ENCODE results near the gene MDFI. TPM values are rescaled to one million over a fixed set of nuclear protein-coding genes. Genes with fewer than 3 reads are reported as not detected.
A peak's percentile ranks its signal among the peaks of the same experiment; 100 is the strongest.

The MDFI gene
- polyA plus RNA-seq, 3 donors from 2014 or later: not detected

DNA sequence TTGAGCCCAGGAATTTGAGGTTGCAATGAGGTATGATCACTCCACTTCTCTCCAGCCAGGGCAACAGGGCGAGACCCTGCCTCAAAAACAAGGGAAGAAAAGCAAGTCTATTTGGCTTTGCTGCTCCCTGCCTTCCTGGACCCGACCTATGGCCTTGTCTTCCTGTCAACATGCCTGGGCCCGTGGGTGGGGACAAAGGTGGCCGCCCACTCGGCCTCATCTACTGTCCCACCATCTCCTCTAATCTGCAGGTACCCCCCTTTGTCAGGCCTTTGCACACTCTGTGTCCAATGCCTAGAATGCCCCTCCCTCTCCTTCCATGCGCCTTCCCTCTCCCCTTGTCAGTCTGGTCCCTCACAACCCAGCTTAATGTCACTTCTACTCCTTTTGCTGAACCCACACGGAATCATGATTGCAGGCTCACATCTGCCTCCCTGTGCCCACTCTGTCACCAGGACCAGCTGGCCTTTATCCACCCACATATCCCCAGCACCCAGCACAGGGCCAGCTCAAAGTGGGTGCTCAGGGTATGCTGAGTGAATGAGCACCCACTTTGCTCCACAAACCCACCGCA lies 40.3 kb downstream of the MDFI start:
- Mint-ChIP-seq H3K27me3 (ENCODE audit: low read depth in 3 of 3) (peaks cover 2 to 5% (median 2%) of the 10 kb centered on the region in 3 donors), H3K27ac (no peak overlapping the region), H3K4me1 (peaks cover 11 to 19% of the 10 kb centered on the region in 2 donors), H3K9me3 (no peaks in the 10 kb centered on the region), H3K4me3 (no peak overlapping the region), H3K36me3 (no peaks in the 10 kb centered on the region)
- DNase-seq: no peak

DNA sequence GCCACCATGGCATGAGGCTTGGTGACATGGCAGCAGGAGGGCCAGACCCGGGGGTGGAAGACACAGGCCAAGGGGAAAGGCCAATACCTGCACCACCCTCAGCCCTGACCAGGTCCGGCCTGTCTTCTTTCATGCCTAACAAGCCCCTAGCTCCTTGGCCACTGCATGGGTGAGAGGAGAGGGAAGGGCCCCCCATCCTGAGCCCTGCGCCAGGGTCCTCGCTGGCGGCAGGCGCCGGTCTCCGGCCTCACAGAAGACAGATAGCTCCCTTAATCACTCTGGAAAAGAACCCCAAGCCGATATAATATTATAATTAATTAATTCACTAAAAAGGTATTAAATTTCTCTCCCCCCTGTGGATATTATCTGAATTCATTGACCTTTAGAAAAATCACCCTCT lies 41.4 kb downstream of the MDFI start:
- Mint-ChIP-seq H3K9me3 (no peaks in the 10 kb centered on the region), H3K36me3 (no peaks in the 10 kb centered on the region), H3K27me3 (ENCODE audit: low read depth in 3 of 3) (peaks cover 2 to 6% (median 2%) of the 10 kb centered on the region in 3 donors), H3K4me1 (peaks cover 13 to 23% of the 10 kb centered on the region in 2 donors), H3K4me3 (no peak overlapping the region), H3K27ac (no peak overlapping the region)
- DNase-seq: no peak

DNA sequence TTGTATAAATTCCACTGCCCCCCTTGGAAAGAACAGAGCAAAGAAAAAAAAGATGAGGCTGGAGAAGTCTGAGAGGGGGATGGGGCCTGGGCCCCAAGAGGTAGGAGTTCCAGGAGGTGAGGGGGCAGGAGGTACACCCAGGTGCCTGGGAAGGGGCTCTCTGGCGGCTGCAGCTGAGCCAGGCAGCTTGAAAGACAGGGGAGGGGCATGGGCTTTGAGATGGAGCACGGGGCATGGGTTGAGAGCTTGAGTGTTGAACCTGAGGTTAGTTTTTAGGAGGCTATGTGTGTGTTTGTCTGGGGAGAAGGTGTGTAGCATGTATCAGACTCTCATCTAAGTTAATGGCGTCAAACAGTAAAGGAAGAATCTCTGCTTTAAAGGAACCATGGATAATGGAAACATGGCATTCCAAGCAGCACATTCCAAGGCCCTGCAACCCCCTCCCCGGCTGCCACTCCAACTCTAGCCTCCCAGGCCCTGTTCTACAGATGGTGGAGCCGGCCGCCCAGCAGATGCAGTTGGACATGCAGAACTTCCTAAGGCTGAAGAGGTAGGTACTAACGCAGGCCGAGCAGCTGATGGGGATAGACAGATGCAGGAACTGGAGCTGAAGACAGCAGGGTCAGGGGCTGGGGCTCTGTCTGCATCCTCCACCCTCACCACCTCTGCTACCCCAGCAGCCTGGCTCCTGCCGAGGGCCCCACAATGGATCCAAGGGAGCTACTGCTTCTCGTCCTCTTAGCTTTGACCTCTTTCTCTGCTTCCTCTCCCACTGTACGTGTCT lies 42.1 kb downstream of the MDFI start:
- H3K4me1 Mint-ChIP-seq: peaks cover 13 to 23% of the 10 kb centered on the region in 2 donors
- H3K9me3 Mint-ChIP-seq: no peaks in the 10 kb centered on the region
- H3K4me3 Mint-ChIP-seq: no peak overlapping the region
- peaks cover 2 to 6% (median 2%) of the 10 kb centered on the region in 3 donors for H3K27me3 Mint-ChIP-seq (ENCODE audit: low read depth in 3 of 3)
- DNase-seq: no peak
- H3K27ac Mint-ChIP-seq: no peak overlapping the region
- peaks cover 0 to 4% (median 0%) of the 10 kb centered on the region in 3 donors for H3K36me3 Mint-ChIP-seq

DNA sequence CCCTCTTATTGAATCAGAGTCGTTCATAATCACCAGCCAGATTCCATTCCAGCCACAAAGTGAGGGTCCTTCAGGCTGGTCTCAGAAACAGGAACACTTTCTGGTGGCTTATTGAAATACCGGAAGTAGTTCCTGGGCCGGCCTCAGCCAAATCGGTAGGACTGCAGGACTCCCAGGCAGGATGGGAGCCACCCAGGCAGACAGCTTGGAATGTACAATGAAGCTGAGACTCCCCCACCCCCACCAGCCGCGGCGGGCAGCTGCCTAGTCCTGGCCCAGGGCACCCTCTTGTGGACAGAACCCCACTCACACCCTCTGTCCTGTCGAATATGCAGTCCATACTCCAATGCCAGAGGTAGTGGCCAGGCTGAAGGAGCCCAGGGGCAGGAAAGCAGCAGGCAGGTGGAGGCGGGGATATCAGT lies 43.8 kb downstream of the MDFI start:
- peak; percentile 64 to 69 (median 69) for DNase-seq
- no peaks in the 10 kb centered on the region for H3K9me3 Mint-ChIP-seq
- H3K27me3 Mint-ChIP-seq (ENCODE audit: low read depth in 3 of 3): peaks cover 0 to 6% (median 0%) of the 10 kb centered on the region in 3 donors
- H3K4me3 Mint-ChIP-seq: peak overlapping the region; percentile 35 to 71 (median 52)
- peaks cover 0 to 5% (median 0%) of the 10 kb centered on the region in 3 donors for H3K36me3 Mint-ChIP-seq
- H3K27ac Mint-ChIP-seq: no peak overlapping the region
- peaks cover 13 to 23% of the 10 kb centered on the region in 2 donors for H3K4me1 Mint-ChIP-seq

DNA sequence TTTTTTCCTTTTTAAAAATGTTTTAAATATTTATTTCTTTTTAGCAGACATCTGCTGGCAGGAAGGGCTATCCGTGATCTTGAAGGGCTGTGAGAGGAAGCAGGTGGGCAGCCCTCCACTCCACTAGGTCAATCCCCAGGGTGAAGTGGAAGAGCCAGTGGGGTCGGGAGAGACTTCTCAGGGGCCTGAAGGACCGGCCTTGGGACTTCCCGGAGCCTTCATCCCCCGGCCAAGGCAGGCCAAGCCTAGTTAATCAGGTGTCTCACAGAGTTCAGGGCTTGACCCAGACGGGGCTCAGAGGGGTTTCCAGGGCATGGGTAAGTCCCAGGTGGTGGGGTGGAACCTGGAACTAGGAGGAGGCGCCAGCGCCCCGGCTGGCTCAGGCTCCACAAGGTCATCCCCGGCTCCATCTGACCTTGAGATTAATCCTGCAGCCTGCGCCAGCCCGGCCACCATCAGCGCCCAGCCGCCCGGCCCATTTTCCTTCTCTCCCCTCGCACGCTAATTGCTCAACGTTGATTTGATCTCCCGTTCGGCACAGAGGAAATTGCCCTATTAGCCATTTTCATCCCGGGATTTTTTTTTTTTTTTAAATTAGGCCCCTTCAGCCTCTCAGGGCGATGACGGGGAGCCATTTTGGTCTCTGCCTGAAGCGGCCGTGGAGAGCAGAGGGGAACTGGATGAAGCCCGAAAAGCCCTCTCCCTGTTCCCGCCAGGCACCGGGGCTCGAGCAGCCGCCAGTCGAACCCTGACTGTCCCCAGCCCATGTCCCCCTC lies 44.4 kb downstream of the MDFI start:
- Mint-ChIP-seq H3K27ac (peak overlapping the region in 3 of 6 donors; percentile 17 to 56 (median 44)), H3K4me3 (peak overlapping the region; percentile 29 to 75 (median 67)), H3K4me1 (peaks cover 13 to 23% of the 10 kb centered on the region in 2 donors), H3K9me3 (no peaks in the 10 kb centered on the region), H3K36me3 (peaks cover 0 to 11% (median 0%) of the 10 kb centered on the region in 3 donors), H3K27me3 (ENCODE audit: low read depth in 3 of 3) (peaks cover 0 to 6% (median 0%) of the 10 kb centered on the region in 3 donors)
- DNase-seq: no peak

DNA sequence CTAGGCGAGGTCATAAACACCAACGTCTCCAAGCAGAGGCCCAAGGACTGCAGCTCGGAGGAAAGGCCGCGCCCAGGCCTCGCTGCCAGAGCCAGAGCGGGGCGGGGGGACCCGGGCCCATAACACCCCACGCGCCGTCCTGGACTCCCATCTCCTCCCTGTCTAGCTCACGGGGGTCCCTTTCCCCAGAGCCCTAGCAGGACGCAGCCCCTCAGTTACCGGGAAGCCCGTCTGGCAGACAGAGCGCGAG lies 44.9 kb downstream of the MDFI start:
- Mint-ChIP-seq H3K27me3 (ENCODE audit: low read depth in 3 of 3) (peaks cover 0 to 6% (median 0%) of the 10 kb centered on the region in 3 donors), H3K9me3 (no peaks in the 10 kb centered on the region), H3K36me3 (peaks cover 0 to 11% (median 0%) of the 10 kb centered on the region in 3 donors), H3K27ac (peak overlapping the region in 2 of 6 donors; percentile 13 to 44), H3K4me1 (peaks cover 13 to 23% of the 10 kb centered on the region in 2 donors), H3K4me3 (peak overlapping the region; percentile 57 to 75 (median 68))
- no peak for DNase-seq

DNA sequence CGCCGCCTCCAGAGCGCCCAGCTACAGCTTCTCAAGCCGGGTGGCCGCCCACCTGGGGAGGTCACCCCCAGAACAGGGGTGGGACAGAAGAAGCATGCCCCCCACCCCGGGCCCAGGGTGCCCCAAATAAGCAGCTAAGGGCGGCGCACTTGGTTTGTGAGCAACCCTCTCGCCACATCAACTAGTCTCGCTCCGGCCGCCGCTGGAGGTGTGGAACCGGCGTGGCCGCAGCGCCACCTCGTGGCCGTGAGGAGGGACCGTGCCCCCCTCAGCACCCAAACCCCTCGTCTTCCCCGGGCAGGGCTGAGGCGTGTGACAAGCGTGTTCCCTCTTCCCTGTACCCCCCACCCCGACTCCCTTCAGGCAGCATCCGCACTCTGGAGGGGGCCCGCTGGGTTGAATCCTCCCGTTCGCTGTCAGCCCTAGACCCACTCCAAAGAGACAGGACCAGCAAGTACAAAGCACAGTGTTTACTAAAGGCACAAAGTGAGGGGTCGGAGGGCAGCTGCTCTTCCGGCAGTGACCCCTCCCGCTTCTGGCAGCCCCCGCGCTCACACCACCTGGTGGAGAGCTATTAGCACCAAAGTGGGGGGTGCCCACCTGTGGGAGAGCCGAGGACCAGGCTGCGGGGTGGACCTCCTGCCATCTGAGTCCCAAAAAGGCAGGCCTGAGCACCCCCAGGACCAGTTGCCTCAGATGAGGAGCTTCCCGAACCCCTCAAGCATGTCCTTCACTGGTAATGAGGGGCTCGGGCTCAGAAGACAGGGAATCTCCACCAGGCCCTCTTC lies 45.4 kb downstream of the MDFI start:
- Mint-ChIP-seq H3K27me3 (ENCODE audit: low read depth in 3 of 3) (peaks cover 0 to 6% (median 0%) of the 10 kb centered on the region in 3 donors), H3K4me1 (peaks cover 13 to 23% of the 10 kb centered on the region in 2 donors), H3K36me3 (peaks cover 0 to 11% (median 0%) of the 10 kb centered on the region in 3 donors), H3K9me3 (no peaks in the 10 kb centered on the region), H3K27ac (peak overlapping the region in 5 of 6 donors; percentile 13 to 62 (median 51)), H3K4me3 (peak overlapping the region; percentile 67 to 75 (median 70))
- DNase-seq: peak; percentile 68 to 75 (median 74)

DNA sequence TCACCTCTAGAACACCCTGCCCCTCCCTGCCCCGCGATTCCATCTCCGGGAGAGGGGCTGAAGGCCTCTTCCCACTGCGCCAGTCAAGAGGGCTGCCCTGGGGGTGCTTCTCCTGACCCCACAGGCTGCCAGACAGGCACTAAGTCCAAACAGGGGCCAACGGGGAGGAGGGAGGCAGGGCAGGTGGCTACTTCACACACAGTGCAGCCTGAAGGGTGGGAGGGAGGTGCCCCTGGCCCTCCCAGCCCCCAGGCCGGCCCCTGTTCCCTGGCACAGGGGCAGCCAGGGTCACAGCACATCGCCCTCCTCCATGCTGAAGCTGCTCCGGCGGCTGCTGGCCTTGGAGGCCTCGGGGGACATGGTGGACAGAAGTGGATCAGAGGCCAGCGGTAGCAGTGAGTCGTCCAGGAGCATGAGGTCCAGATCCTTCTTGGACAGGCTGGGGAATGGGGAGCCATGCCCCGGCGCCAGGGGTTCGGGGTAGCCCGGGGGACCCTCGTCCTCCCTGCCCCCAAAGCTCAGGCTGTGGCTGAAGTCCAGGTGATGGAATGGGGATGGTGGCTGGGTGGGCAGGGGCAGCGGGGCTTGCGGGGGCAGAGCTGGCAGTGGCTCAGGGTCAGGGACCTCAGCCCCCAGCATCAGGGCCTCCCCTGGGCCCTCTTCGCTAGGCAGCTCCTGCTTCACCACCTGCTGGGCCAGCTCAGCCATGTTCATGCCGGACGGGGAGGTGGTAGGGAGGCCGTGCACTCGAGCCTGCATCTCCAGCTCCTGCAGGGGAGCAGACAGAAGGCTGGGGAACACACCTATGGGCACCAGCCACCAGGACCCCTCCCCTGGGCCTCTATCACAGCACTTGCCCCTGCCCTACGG lies 46.3 kb downstream of the MDFI start:
- Mint-ChIP-seq H3K36me3 (peaks cover 0 to 11% (median 0%) of the 10 kb centered on the region in 3 donors), H3K4me1 (peaks cover 13 to 23% of the 10 kb centered on the region in 2 donors)

DNA sequence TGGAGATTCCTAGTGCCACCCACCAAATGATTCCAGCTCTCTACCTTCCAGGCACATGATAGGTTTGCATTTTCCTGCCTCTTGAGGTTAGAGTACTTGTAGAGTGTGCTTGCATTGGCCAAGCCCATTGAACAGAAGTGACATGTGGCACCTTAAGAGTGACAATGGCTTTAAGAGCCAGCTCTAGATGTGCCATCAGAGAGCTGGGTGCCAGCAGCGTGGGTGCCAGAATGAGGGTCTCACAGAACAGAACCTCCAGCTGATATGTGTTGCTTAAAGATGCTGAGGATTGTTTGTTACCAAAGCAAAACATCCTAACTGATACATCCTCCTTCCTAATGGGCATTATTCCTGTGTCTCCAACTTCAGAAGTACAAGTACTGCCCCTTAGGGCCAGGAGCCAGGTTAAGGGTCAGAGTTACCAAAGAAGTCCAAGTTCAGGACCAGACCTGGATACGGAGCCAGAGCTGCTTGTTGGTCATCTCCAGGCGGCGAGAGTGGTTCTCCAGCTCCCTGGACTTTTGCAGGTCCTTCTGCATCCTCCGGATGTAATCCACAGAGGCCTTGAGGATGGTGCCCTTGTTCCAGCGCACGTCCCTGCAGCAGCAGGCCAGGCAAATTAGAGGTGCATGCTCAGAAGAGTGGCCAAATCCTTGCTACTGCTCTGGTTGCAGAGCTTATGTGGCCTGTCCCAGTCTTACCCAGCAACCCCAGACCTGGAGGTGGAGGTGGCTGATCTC lies 47.5 kb downstream of the MDFI start:
- Mint-ChIP-seq H3K27ac (peak overlapping the region in 1 of 6 donors; percentile 34), H3K27me3 (ENCODE audit: low read depth in 3 of 3) (peaks cover 0 to 7% (median 0%) of the 10 kb centered on the region in 3 donors), H3K4me3 (no peak overlapping the region), H3K36me3 (peaks cover 0 to 11% (median 0%) of the 10 kb centered on the region in 3 donors), H3K4me1 (peaks cover 13 to 23% of the 10 kb centered on the region in 2 donors), H3K9me3 (no peaks in the 10 kb centered on the region)
- DNase-seq: no peak

More for the DNA sequence above, 46.3 kb downstream of the MDFI start:
- Mint-ChIP-seq H3K4me3 (no peak overlapping the region), H3K27me3 (ENCODE audit: low read depth in 3 of 3) (peaks cover 0 to 6% (median 0%) of the 10 kb centered on the region in 3 donors), H3K27ac (no peak overlapping the region), H3K9me3 (no peaks in the 10 kb centered on the region)
- DNase-seq: no peak

DNA sequence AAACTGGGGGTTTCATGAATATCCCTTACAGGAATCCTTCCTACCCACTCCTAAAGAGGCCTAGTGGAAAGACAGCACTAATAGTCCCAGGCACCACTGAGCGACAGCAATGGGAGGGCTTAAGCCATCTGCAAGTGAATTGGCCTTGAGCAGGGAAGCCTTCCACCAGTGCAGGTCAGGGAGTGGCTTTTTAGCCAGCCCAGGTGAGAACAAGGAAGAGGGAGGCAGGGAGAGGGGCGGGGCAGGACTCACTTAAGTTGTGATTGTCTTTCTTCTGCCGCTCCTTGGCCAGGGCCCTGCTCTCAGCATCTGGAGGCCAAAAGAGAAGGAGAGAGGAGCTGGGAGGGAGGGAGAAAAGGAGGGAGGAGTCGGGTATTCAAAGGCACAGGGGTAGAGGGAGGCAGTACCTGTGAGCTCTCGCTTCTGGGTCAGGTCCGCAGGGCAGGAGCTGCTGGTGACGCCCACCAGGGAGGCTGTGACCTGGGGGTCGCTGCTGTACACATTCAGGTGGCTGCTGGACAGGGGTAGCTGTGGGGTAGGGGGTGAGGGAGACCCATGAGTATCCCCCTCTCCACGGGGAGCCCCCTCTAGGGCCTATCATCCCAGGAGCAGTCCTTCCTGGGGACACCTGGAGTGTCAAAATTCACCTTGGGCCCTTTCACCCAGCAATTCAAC lies 49.4 kb downstream of the MDFI start:
- peaks cover 8 to 30% of the 10 kb centered on the region in 2 donors for H3K4me1 Mint-ChIP-seq
- no peak overlapping the region for H3K4me3 Mint-ChIP-seq
- H3K27me3 Mint-ChIP-seq (ENCODE audit: low read depth in 3 of 3): peaks cover 0 to 7% (median 4%) of the 10 kb centered on the region in 3 donors
- DNase-seq: no peak
- H3K9me3 Mint-ChIP-seq: no peaks in the 10 kb centered on the region
- no peak overlapping the region for H3K27ac Mint-ChIP-seq
- H3K36me3 Mint-ChIP-seq: peaks cover 0 to 14% (median 0%) of the 10 kb centered on the region in 3 donors

DNA sequence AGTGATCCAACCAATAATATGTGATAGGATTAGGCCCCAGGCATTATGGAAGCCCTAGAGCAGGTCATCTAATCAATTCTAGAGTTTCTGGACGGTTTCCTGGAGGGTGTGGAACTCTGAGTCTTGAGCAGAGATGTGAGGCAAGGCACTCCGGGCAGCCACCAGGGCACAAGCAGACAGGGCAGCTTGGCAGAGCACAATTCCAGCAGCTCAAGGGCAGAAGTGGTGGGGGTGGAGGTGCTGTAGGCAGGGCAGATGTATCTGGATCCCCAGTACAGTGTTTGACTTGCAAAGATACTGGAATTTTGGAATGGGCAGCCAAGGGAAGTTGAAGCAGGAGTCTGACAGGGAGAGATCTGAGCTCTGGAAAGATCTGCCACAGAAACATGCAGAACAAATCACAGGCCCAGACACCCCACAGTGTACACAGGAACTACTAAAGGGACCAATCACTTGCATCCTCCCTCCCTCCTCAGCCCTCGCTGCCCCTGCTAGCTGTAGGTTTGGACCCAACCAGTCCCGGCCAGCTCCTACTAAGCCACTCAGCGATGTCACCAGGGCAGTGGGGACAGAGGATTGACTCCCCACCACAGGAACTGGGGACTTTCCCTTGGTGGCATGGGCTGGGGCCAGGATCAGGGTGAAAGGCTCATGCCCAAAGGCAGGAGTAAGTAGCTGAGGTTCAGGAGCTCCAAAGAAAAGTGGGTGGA lies 50.1 kb downstream of the MDFI start:
- H3K4me3 Mint-ChIP-seq: no peak overlapping the region
- H3K27ac Mint-ChIP-seq: no peak overlapping the region
- H3K4me1 Mint-ChIP-seq: peaks cover 5 to 30% of the 10 kb centered on the region in 2 donors
- no peaks in the 10 kb centered on the region for H3K9me3 Mint-ChIP-seq
- DNase-seq: no peak
- peaks cover 0 to 4% (median 3%) of the 10 kb centered on the region in 3 donors for H3K27me3 Mint-ChIP-seq (ENCODE audit: low read depth in 3 of 3)
- peaks cover 0 to 14% (median 0%) of the 10 kb centered on the region in 3 donors for H3K36me3 Mint-ChIP-seq

Data from immature natural killer cell (primary cell).